ENCODE measurements around the gene SEMA6A.

SEMA6A gene

DNA sequence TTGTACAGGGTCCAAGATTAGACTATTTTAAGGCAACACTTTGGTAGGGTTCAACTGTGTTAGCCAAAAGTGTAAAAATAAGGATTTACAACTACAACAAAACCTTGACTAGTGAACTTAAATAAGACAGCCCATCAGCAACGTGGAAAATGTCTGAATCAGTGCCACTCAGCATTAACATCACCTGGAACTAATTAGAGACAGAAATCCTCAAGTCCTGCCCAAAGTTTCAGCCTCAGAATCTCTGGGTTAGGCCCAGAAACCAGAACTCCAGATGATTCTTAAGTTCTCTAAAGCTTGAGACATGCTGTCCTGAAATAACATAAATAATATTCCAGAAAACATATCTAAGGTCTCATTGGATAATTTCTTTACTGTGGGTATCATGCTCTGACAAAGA, 118.6 kb downstream of the SEMA6A start:
- DNase-seq: no peak

DNA sequence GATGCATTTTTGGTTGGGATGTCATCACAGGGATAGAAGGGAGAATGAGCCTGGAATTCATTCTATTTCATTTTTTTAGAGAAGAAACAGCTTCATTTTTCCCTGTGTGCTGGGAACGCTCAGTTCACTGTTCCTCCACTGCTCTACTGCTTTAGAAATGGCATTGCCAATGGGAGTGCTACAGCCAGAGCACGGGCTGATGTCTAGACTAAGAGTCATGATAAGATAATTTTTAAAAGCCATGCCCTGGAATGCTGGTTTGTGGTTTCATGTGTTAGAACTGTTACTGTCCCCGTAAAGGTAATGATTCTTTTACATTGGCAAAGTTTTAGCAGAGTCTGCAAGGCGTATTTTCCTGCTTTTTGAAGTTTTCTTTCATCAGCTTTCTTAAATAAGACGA, 119.6 kb downstream of the SEMA6A start:
- no peak for DNase-seq

DNA sequence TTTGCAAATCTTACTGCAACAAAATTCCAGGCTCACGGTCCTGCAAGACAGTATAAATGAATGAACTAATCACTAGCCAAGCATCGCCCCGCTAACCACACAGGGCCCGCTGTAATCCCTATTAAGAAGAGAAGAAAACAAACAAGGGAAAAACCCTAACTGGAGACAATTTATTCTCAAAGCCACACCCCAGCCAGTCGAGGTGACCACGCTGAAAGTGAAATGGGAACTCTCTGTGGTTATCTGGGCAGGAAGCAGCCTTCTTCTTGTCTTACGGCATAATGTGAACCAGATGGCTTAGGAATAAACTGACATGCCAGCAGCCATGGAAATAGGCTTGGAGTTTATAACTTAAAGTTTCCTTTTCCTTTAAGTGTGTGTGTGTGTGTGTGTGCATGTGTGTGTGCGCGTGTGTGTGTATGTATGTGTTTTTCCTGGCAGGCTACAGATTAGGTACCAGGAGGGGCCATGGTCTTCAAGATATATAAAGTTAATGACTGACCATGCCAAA, 120.2 kb downstream of the SEMA6A start:
- DNase-seq: no peak

DNA sequence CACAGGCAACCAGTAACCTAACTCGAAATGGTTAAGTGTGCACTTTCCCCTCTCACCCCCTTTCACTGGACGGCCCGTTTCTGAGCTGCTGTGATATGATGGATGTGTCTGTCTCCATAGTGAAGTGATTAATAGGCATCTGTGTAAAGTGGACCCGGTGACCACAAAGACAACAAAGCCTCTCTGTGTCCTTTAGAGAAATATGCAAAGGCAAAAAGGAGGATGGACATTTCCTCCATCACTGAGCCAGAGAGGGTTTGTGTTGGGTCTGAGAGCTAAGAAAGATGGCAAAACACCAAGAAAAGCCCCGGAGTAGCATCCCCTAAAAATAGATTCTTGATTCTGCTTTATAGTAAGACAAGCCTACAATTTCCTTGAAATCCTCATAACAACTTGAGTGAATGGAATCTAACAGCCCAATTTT, 120.6 kb downstream of the SEMA6A start:
- no peak for DNase-seq

DNA sequence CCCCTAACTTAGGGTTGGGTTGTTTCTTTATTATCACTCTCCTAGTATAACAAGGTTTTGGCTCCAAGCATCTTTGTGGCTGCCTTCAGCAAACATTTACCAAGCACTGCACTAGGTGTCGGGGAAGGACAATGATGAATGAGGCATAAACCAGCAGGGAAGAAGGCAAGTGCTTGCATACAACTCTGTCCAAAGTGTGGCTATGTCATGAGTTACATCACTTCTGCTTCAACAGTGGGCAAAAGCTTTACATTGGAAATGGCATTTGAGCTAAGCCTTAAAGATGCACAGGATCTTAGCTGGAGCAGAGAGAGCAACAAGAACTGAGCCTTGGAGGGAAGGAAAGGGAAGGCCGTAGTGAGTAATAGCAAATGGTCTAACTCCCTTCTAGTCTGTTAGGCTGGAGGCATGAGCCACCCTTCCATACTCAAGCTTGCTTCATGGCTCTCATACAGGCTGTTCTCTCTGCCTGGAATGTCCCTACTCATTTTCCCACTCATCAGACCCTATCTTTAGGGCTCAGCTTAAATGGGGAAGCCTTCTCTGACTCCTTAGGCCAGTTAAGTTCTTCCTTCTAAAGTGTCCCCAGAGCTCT, 121.8 kb downstream of the SEMA6A start:
- DNase-seq: no peak

DNA sequence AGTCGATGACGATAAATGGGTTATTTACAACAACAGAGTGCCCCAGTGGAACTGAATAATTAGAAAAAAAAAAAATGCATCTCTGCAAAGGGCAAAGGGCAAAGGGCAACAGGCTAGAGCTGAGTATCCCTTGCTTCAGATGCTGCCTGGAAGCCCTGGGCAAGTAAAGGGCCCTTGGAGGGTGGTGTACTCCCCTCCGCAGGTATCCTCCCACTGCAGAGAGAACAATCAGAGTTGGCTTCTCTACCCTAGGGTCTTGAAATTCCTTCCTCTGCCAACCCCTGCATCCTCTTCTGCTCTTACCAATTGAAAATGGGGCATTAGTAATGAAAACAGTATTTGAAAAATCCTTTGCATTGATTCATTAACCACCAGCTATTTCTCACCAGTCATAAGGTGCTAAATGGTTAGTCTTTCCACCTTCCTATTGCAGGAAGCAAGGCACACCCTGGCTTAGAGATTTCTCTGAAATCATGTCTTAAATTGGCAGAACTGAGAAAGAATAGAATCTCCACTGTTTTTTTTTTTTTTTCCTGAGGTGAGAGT, 122.6 kb downstream of the SEMA6A start:
- DNase-seq: no peak

DNA sequence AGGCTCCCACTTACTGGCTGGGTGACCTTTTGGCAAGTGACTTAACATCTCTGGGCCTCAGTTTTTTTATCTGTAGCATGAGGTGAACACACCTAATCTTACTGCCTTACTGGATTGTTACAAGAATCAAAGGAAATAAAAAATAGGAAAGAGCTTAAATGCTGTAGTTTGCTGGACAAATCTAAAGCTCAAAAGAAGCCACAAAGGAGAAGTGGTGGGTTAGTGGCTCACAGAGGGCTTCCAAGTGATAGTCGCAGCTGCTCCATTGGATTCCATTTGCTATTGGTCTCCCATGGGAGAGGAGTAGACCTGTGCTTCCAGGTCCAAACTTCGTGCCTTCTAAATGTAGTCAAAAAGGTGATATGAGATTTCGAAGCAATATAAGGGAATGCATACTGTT, 123.6 kb downstream of the SEMA6A start:
- no peak for DNase-seq

DNA sequence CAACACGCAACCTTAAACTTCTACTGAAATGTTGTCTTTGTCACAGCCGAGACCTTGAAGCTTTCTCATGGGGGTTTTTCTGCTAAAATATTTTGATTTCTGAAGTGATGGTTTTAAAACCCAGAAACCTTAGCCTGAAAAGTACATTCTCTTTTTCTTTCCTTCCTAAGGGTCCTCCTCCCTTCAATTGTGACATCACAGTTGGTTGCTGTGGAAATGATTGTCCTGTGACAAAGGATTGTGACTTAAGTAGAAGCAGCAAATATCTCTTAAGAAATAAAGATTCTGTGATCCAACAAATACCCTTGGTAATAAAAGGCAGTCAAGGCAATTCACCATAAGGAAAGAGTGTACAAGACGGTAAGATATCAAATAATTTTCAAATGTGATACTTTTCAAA, 125.2 kb downstream of the SEMA6A start:
- DNase-seq: no peak

DNA sequence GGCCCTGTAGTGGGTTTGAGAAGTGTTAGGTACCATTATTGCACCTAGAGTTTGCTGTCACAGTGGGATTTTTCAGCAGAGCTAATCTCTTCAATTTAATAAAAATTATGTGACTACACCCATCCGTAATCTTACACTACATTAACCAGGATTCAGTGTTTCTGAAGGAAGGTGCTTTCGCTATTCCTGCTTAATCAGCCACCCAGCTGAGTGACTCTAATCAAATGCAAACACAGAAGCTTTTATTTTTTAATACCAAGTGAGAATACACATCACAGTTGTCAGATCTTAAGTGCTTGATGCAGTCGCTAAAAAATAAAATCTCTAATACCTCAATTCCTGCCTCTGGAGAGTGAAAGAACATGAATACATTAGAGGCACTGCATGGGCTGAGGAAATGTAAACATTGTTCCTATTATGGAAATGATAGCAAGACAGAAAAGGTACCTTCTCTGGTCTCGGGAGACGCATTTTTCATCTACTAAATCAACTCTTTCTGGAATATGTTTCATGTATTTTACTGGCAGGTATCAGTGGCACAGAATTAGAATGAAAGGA, 125.7 kb downstream of the SEMA6A start:
- DNase-seq: no peak

DNA sequence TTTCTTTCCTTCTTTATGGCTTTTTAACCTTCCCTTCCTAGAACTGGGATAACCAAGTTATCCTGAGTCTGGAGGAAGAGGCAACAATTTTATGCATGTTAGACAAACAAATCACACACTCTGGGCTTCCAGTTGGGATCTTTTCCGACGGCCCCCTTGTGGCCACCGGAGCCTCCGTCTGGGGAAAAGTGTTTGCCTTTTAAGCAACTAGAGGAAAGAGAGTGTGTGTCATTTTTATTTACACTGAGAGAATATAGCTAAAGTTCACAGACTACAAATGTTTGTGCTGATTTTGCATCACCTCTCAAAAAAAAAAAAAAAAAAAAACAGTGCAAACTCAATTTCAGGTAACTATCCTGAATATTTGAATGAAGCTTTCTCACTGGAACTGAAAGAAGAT, 126.2 kb downstream of the SEMA6A start:
- DNase-seq: no peak

DNA sequence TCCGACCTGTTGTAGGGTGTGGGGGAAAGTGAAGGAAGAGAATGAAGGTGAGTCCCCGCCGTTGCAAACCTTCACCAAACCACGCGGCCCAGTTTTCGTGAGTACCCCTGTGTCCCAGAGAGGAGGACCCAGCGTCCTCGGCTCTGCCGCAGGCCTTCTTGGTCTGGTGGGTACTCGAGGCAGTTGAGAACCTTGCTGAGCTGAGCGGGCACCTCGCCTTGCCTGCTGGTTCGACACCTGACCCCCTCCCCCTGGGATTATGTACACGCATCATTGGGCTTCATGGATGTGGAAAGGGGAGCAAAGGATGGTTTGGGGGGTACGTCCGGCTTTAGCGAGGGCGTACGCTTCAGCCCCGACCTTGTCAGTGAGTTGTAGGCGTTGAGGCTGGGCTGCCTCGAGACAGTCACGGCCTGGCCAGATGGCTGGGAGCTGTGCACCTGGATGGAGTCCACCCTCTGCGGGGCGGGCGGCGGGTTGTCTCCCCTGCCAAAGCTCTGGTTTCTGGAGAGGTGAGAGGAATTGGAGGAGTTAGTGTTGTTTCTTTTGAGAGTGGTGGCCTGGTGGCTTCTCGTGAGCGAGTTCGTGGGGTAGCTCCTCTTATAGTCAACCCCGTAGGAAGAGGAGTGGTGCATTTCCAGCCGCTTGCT, 128.1 kb downstream of the SEMA6A start:
- DNase-seq: no peak

DNA sequence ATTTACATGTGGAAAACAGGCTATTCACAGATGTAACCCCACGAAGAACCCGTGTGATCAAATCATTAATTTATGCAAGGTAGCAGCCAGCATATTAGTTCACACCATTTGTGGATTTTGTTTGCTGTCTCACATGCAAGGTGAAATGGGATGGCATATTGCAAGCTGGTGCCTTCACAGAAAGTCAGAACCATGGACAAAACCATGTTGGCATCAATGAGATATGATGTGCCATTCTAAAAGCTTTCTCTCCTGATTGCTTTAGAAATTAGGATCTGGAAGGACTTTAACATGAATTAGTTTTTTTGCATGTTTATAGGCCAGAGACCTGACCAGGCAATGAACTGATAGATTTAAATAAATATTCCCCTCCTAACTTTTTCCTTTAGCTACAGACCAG, 129.3 kb downstream of the SEMA6A start:
- no peak for DNase-seq

DNA sequence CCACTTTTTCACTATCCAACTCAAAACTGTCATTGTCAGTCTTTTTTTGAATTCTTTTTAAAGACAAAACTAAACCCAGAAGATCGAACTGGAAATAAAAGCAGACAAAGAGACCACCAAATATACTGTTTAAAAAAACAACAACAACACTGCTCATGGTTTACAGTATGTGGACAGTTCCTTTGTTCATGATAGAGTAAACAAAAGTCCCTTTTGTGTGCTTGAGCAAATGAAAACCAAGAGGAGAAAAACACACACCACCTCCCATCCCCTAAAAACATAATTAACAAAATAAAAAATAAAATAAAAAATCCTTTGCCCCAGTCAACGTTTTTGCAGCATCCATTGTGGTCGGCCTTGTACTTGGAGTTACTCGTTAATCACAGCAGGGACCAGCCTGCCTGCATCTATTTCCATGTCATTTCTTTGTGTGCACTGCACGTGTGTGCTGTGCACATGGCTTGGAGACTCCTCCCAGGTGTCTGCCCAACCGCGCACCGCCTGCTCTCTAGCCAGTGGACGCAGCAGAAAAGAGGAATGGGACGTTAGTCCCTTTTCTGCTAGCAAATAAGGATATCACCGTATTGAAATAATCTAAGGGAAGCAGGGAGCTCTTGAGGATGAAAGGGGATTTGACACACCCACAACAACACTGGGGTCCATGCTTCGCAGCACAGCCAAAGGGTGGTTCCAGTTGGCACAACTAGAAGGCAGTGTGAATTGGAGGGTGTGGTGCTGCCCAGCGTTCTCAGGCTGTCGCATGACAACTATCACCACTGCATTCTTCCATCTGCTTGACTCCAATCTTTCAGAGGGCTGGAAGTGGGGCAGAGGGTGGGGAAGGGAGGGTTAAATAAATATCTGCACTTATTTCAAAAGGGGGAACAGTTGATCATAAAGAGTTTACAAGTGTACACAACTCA, 130.0 kb downstream of the SEMA6A start:
- no peak for DNase-seq

DNA sequence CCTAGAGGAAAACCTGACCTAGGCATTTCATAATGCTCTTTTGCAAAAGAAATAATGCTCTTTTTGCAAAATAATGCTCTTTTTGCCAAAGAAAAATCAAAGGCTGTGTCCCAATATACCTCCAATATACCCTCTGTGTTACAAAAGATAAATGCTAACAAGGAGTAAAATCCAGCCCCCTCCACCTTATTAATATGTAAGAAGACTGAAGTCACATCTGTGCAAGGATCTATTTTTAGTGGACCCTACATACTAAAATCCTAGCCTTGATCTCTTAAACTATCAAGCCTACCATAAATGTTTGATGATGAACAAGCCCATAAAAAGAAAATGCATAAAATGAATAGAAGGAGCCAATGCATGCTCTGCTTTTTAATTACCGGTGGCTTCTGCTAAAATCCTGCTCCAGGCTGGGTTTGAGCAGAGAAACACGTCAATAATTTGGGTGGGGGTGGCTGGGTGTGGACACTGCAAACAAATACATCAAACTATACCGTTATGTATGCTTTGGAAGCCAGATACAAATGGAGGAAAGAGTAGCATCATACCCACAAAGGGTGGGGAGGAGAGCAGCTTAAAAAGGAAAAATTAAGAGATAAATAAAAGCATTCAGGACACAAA, 131.6 kb downstream of the SEMA6A start:
- DNase-seq: no peak

DNA sequence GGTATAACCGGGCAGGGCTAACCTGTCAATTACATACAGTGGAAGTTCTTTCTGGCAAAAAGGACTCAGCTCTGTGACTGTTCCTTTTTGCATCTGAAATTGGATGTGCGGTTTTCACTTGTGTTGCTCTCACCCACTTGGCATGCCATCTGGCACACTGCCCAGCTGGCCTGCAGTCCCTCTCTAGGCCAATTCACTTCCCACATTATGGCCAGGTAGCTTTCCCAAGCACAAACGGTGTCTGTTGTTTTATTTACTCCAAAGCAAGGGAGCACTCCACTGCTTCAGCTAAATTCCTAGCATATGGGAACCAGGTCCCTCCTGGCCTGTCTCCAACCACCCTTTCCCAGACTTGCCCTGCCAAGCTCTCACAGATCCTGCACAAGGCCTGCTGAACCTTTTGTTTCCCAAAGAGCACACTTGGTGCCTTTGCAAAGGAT, 132.5 kb downstream of the SEMA6A start:
- DNase-seq: no peak

DNA sequence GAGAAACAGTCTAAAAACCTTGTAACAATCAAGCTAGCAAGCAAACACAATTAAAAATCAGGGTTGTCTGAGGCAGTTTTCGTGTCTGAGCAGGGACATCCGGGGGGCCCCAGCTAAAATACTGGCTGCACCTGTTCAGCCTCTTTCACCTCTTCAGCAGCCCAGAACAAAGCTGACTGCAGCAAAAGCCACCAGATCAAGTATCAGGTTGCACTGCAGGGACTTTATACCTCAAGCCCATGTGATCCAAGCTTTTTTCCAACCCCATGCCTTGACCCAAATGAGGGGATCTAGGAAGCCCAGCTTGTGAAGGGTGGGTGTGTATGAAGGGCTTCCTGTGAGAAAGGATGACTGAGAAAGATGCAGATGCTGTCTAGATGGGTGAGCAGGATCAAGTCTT, 133.4 kb downstream of the SEMA6A start:
- no peak for DNase-seq

DNA sequence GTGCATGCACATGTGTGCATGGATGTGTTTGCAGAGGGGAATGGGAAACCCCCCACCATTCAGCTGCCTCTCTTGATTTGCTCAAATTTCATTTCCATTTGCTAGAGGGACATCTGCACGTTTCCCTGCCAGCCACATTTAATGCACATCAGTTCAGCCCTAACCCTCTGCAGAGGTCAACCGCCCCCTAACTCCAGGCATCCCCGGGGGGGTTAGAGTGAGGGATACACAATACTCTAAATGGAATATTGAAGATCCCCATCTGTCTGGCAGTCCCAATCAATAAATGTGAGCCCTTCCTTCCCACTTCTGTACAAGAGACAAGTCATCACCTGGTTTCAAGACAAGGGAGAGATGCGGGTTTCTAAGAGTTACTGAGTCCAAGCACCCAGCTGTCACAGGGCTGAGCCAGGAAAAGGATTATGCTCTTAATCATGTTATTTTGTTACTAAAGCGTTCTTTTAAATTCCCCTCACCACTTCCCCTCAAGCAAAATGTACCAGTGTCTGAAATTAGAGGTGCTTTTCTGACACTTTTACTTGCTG, 134.1 kb downstream of the SEMA6A start:
- DNase-seq: no peak

DNA sequence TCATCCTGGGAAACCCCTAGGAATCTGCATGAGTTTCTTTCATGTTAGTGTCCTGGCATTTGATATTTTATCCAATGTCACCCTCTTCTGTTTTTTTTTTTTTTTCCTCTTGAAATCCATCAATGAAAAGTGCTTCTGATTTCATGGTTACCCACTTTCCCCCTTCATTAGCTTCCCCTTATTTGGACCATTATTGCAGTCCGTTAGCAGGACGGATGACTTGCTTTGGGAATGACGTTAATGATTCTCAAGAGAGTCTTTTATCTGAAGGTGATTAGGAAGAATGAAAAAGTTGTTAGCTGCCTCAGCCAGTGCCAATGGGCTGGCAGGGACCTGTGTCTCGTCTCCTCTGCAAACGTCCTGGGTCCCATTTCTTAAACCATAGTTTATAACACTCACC, 134.7 kb downstream of the SEMA6A start:
- DNase-seq: no peak

DNA sequence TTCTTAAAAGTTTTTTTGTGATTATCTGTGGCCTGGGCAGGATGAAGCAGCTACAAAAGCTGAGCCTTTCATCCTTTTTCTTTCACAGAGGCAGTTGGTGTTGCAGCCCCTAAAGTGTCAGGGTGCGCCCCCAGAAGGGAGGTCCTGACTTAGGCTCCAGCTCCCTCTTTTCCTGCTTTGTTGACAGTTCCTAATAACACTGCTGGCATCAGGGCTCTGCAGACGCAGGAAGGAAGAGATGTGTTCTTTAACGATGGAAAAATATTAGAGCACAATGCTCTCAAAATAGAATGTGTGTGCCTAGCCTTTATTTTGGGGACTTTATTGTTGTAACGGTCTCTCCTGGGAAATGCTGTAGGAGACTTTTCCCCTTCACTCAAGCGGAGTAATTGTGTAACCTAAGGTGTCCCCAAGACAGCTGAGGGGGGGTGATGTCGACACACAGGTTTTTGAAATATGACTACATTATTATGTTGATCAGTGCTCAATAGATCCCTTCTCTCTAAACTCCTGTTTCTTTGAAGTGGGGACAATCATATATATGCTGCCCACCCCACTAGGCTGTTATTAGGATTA, 135.6 kb downstream of the SEMA6A start:
- DNase-seq: no peak

DNA sequence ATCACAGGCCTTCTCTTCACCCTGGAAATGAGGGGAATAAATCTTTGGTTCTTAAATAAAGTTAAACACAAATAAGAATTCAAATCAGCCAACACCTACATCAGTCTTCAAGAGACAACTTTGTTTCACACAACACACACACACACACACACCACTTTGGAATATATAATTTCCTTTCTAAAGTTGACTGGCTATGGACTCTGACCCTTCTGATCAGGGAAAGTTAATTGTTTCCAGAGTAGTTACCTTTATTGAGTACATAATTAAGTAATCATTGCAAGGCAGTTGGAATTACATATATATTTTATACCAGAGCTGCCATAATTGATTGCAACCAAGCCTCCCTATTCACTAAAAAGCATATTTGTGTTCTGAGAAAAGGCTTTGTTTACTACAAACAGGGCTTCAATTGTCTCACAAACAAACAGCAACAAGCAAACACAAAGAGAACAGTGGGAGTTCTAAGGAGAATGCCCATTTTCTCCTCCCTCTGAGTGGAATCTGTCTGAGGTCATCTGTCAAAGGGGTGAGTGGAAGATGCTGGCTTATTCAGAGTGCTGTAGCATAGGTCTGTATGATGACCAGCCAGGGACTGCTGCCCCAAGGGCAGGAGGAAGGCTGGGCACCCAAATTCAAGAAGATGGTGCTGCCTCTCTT, 136.6 kb downstream of the SEMA6A start:
- DNase-seq: no peak

DNA sequence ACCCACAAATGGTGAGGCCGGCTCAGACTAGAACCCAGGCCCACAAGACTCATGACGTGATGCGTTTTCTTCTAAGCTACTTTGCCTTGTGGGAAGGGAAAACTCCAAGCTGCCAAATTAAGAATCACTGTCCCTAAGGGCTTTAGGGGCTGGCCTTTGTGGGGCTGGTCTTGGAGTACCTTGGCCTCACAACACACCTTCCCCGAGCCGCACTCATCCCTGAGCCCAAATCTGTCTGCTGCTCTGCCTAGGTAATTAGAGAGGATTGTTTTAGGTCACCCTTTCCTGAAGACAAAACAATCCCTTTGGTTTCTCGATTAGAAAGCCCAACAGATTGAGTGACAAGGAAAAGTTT, 137.3 kb downstream of the SEMA6A start:
- no peak for DNase-seq

Data from stimulated activated CD4-positive, alpha-beta T cell treated with anti-CD3 and anti-CD28 coated beads, Interleukin-2, amount 100 ng/mL, for 24 hours (primary cell).